Sigmoid colon (tissue), 7 donors: ENCODE results near the gene TRMT2B. TPM values are rescaled to one million over a fixed set of nuclear protein-coding genes. Genes with fewer than 3 reads are reported as not detected.

ENCODE experiments used
- DNase-seq: peaks from one replicate; pipeline ENCODE4 v3.0.0-alpha.2; 2019
- H3K27ac ChIP-seq, 4 donors: fragments of 200-600 bp; sonication (generic); one replicate each; pipeline ENCODE4 v1.5.1; 2016 to 2019; ENCODE audit warnings: mild to moderate bottlenecking in 1 of 4
- H3K27me3 ChIP-seq, 3 donors: fragments of 200-600 bp; sonication (generic); one replicate each; pipeline ENCODE4 v1.5.1; 2019; ENCODE audit warnings: mild to moderate bottlenecking in 1 of 3
- H3K36me3 ChIP-seq, 4 donors: fragments of 200-600 bp; sonication (generic); one replicate each; pipeline ENCODE4 v1.5.1; 2016 to 2019
- H3K4me1 ChIP-seq, 4 donors: fragments of 200-600 bp; sonication (generic); one replicate each; pipeline ENCODE4 v1.5.1; 2017 to 2019
- H3K4me3 ChIP-seq, 4 donors: fragments of 200-600 bp; sonication (generic); one replicate each; pipeline ENCODE4 v1.5.1; 2017 to 2019; ENCODE audit warnings: mild to moderate bottlenecking in 2 of 4, moderate library complexity in 1 of 4
- H3K9me3 ChIP-seq, 4 donors: fragments of 200-600 bp in 3 of 4; sonication (generic) in 3 of 4; one replicate each; pipeline versions ENCODE4 v1.5.1 to v1.6.1; 2013 to 2019
- EP300 ChIP-seq, 4 donors: sonication (generic); formaldehyde crosslinking; IDR thresholded peaks; one replicate each; pipeline ENCODE4 v1.6.1; 2017; ENCODE audit warnings: antibody characterized with exemption in 4 of 4
- POLR2A ChIP-seq, 2 donors: fragments of 450-650 bp; IDR thresholded peaks; one replicate each; pipeline ENCODE4 v1.6.1; 2016; ENCODE audit warnings: antibody characterized with exemption in 2 of 2, mild to moderate bottlenecking in 2 of 2, moderate library complexity in 2 of 2
- POLR2AphosphoS5 ChIP-seq, 4 donors: sonication (generic); formaldehyde crosslinking; IDR thresholded peaks; one replicate each; pipeline ENCODE4 v1.6.1; 2017; ENCODE audit warnings: antibody characterized with exemption in 4 of 4
- WGBS, 2 donors: extraction: QIAGEN DNeasy Blood & Tissue Kit; methylation state at CpG; one replicate each; pipeline ENCODE4 v1.1.7; 2013; 5-methylcytosine and 5-hydroxymethylcytosine counted together
- intact Hi-C: fragments of 100-400 bp; cut with DNase I; formaldehyde crosslinking; loops from one replicate; pipeline ENCODE4 v1.15.1; 2023
- polyA plus RNA-seq, 3 donors: library from polyadenylated mRNA; stranded (reverse); fragments of 200-250 nt; gene quantifications; one replicate each; pipeline ENCODE4 v1.2.3, GENCODE V29; 2013
- total RNA-seq, 4 donors: library from RNA; depleted of rRNA; stranded (reverse); fragments of >200 nt; gene quantifications; one replicate each; pipeline ENCODE4 v1.1.0, GENCODE V29; 2016
- TF ChIP-seq, protein P1 (sequence below), 4 experiments: fragments of 450-650 bp in 3 of 4; fragments of 200-600 bp in 1 of 4; IDR thresholded peaks; one replicate each; pipeline ENCODE4 v1.5.1; 2016 to 2019; ENCODE audit warnings: antibody characterized with exemption in 4 of 4, mild to moderate bottlenecking in 3 of 4, moderate library complexity in 2 of 4
- donor health status: healthy with polysubstance abuse.
- donor health status: Bipolar disorder and iron deficiency.
- donor health status: healthy.

The TRMT2B gene
- total and polyA plus RNA-seq, 7 donors, result 9.6 to 20.1 (median 13.9) TPM

GRCh38 chrX:100976211-100976610 lies 75.7 kb downstream of the TRMT2B start:
- Histone ChIP-seq H3K9me3 (no peaks in the 10 kb centered on the region), H3K4me1 (no peaks in the 10 kb centered on the region), H3K36me3 (no peaks in the 10 kb centered on the region), H3K4me3 (no peak overlapping the region), H3K27ac (no peak overlapping the region), H3K27me3 (no peaks in the 10 kb centered on the region)
- no peak for DNase-seq
- 97 to 100% methylated on average over 1 of the region's 1 CpG for WGBS, 2 donors
- intact Hi-C loops, result no loop called here
- TF ChIP-seq, protein P1, sequence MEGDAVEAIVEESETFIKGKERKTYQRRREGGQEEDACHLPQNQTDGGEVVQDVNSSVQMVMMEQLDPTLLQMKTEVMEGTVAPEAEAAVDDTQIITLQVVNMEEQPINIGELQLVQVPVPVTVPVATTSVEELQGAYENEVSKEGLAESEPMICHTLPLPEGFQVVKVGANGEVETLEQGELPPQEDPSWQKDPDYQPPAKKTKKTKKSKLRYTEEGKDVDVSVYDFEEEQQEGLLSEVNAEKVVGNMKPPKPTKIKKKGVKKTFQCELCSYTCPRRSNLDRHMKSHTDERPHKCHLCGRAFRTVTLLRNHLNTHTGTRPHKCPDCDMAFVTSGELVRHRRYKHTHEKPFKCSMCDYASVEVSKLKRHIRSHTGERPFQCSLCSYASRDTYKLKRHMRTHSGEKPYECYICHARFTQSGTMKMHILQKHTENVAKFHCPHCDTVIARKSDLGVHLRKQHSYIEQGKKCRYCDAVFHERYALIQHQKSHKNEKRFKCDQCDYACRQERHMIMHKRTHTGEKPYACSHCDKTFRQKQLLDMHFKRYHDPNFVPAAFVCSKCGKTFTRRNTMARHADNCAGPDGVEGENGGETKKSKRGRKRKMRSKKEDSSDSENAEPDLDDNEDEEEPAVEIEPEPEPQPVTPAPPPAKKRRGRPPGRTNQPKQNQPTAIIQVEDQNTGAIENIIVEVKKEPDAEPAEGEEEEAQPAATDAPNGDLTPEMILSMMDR (IDR thresholded peaks at IDR 0.05), result no peak
- TF ChIP-seq POLR2AphosphoS5 (IDR thresholded peaks at IDR 0.05), result no peak
- TF ChIP-seq EP300 (IDR thresholded peaks at IDR 0.05), result no peak
- no peak for TF ChIP-seq POLR2A (IDR thresholded peaks at IDR 0.05)

- TF ChIP-seq POLR2A (IDR thresholded peaks at IDR 0.05) (no peak), EP300 (IDR thresholded peaks at IDR 0.05) (no peak), POLR2AphosphoS5 (IDR thresholded peaks at IDR 0.05) (no peak)
- TF ChIP-seq, protein P1 (IDR thresholded peaks at IDR 0.05), result no peak
- intact Hi-C loops, result no loop called here
- H3K4me1 ChIP-seq, result no peaks in the 10 kb centered on the region
- no peaks in the 10 kb centered on the region for H3K36me3 ChIP-seq
- WGBS, 2 donors, result 99% methylated on average over 3 of the region's 3 CpGs
- H3K27me3 ChIP-seq, result no peaks in the 10 kb centered on the region
- no peaks in the 10 kb centered on the region for H3K9me3 ChIP-seq
- no peak overlapping the region for H3K4me3 ChIP-seq
- DNase-seq, result no peak
- no peak overlapping the region for H3K27ac ChIP-seq
Measured at GRCh38 chrX:100975212-100975611, 76.7 kb downstream of the TRMT2B start.

- WGBS, 2 donors, result 97 to 99% methylated on average over 10 to 15 of the region's 19 CpGs
- intact Hi-C loops, result no loop called here
- H3K27ac ChIP-seq, result no peak overlapping the region
Measured at GRCh38 chrX:100973411-100973810, 78.5 kb downstream of the TRMT2B start.

GRCh38 chrX:100969936-100970335 lies 82.0 kb downstream of the TRMT2B start:
- 97% methylated on average over 1 of the region's 1 CpG for WGBS, 2 donors
- no peak for TF ChIP-seq POLR2AphosphoS5 (IDR thresholded peaks at IDR 0.05)
- no peak for TF ChIP-seq EP300 (IDR thresholded peaks at IDR 0.05)
- TF ChIP-seq, protein P1 (IDR thresholded peaks at IDR 0.05), result no peak
- no peak for TF ChIP-seq POLR2A (IDR thresholded peaks at IDR 0.05)
- Histone ChIP-seq H3K27me3 (no peaks in the 10 kb centered on the region), H3K9me3 (no peaks in the 10 kb centered on the region), H3K4me1 (no peaks in the 10 kb centered on the region), H3K27ac (no peak overlapping the region), H3K36me3 (no peaks in the 10 kb centered on the region), H3K4me3 (no peak overlapping the region)
- intact Hi-C loops, result no loop called here
- DNase-seq, result no peak

More at GRCh38 chrX:100973411-100973810, 78.5 kb downstream of the TRMT2B start:
- Histone ChIP-seq H3K4me1 (no peaks in the 10 kb centered on the region), H3K4me3 (no peak overlapping the region), H3K27me3 (no peaks in the 10 kb centered on the region), H3K9me3 (no peaks in the 10 kb centered on the region), H3K36me3 (no peaks in the 10 kb centered on the region)
- TF ChIP-seq EP300 (IDR thresholded peaks at IDR 0.05), result no peak
- TF ChIP-seq POLR2A (IDR thresholded peaks at IDR 0.05), result no peak
- TF ChIP-seq, protein P1 (IDR thresholded peaks at IDR 0.05), result no peak
- TF ChIP-seq POLR2AphosphoS5 (IDR thresholded peaks at IDR 0.05), result no peak
- no peak for DNase-seq

DNA sequence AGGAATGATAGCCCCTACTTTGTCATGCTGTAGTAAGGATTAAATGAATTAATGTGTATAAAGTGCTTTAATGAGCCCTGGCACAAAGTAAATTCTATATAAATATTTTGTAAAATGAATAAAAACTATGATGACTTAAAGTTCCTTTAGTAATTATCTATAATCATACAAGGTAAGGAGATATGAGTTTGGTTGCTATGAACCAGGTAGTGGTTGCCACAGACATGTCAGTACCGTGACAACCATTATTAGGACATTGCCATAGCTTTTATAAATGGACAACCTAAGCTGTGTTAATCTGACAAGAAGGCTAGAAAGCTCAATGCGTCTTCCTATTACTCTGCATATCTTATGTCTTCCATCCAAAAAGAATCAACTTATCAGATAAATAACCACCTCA lies 82.5 kb downstream of the TRMT2B start, which contains the start of gene ARL13A:
Gene ARL13A, plus strand, starts transcription at position 301 of the 400 bp plus-strand sequence. CDS start 3,982 bp downstream, outside the sequence.
- Histone ChIP-seq H3K27me3 (no peaks in the 10 kb centered on the region), H3K27ac (no peak within 1 kb of the TSS), H3K4me3 (no peak within 1 kb of the TSS), H3K36me3 (no peaks in the 10 kb centered on the region), H3K4me1 (no peaks in the 10 kb centered on the region), H3K9me3 (no peaks in the 10 kb centered on the region)
- intact Hi-C loops, result no loop called here
- DNase-seq, result no peak
- WGBS, 2 donors, result 91 to 96% methylated on average over 2 of the region's 2 CpGs
- TF ChIP-seq, protein P1 (IDR thresholded peaks at IDR 0.05), result no peak
- TF ChIP-seq POLR2A (IDR thresholded peaks at IDR 0.05) (no peak), EP300 (IDR thresholded peaks at IDR 0.05) (no peak), POLR2AphosphoS5 (IDR thresholded peaks at IDR 0.05) (no peak)
